ELF-1 (cell line): ENCODE results near the gene HUWE1.

ENCODE experiments used
- DNase-seq: peaks from one replicate; pipeline ENCODE4 v3.0.0-alpha.2; 2016; ENCODE audit warnings: low read depth, low spot score

The HUWE1 gene

GRCh38 chrX:53688300-53688699 is 1.8 kb upstream of the HUWE1 start:
- no peak for DNase-seq

DNA sequence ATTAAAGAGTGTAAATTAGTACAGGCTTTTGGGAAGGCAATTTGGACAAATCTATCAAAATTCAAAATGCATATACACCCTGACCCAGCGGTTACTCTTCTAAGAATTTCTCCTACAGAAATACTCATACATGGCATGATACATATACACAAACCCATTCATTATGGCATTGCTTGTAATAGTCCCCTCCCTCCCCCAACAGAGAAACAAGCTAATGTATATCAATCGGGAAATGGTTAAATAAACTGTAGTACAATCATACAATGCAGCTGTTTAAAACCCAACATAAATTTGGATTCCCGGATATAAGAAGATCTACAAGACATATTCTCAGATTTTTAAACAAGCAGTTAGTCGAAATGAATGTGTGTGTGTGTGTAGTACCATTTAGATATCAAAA is 808 bp downstream of the HUWE1 start:
- no peak for DNase-seq

DNA sequence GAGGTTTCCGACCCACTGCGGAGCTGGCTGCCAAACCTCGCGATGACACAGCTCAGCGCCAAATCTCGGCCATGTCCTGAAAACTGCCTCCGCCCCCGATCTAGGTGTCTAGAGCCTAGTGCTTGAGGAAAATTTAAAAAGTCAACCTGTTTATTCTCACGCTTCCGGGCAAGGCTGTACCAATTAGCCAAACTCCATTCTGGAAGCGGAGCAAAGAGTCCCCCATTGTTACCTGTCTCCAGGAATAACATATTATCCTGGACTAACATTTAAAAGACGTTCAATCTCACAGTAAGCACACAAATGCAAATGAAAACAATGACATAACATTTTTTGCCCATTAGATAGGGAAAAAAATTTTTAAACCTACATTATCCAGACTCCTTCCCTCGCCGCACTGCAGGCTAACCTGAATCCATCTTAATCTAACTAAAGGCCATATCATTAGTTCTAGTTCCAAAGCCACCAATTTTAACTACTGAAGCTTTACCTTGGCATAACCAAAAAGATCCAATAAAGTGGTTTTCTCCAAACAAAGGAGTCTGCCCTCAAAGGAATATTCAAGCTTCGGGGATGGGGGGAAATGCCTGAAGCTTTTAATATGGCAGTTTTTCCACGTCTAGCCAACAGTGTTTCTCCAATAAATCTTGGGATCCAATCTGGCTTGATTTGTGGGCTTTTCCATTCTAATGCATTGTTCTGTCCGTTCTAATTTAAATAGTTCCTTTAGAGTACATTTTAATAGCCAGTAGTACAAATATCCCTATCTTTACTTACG is 1.9 kb downstream of the HUWE1 start:
- DNase-seq: no peak

- peak; percentile 100 for DNase-seq
These were observed 2.7 kb downstream of the HUWE1 start for GRCh38 chrX:53683556-53684414.

DNA sequence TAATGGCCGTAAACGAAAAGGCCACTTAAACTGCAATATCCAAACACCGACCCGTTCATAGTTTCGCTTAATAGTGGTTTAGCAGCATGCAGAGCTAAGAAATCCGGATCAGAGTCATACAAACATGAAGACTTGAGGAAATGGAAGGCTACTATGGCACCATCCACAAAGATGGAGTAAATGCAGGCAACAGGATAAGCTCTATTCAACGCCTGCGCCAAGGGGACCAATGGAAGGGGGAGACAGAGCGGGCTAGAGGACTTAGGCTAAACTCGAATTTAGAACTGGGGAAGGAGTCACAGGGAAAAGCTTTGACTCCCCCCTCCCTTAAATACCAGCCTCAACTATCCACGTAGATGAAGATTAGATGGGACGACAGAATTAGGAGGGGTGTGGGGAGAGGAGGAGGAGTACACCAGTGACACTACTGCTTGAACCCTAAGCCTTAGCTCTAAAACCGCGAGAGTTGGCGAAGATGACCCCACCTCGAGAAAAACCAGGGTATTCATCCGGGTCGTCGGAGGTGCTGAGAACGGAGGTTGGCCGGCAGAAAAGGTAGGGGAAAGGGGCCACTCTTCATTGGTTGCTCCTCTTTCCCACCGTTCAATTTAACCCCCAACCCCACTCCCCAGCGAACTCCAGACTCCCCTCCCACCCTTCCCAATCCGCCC is 3.5 kb downstream of the HUWE1 start:
- peak; percentile 71 for DNase-seq

DNA sequence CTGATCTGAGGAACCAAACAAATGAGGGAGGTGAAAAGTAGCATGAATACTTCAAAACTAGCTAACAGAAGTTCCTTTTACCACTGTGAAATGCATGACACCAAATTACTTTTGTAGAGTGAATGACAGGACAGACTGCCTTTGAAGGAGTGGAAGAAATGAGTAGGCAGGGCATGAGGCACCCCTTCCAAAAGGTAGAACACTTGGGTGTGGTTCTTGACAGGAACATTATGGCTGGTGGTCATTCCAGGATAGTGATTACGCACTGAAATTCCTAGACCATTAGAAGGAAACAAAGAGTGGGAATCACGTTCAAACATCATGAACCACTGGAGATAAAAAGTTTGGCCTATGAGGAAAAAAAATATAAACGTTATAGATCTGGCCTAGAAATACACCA is 4.9 kb downstream of the HUWE1 start:
- no peak for DNase-seq

GRCh38 chrX:53678667-53679066 is 7.9 kb downstream of the HUWE1 start:
- peak; percentile 18 for DNase-seq

DNA sequence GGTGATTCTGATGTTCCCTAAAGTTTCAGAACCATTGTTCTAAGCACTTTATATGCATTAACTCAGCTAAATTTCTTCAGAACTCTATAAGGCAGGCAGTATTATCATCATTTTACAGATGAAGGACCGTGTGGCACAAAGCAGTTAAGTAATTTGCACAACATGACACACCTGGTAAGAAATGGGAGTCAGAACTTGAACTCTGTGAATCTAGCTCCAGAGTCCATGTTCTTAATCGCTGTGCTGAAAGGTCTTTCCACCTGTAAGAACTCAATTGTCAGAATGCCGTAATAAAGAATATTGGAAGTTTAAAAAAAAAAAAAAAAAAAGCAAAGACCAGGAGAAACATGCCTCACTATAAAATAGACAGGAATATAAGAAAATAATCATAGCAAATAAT is 9.2 kb downstream of the HUWE1 start:
- DNase-seq: no peak

- DNase-seq: no peak
These were observed 11.9 kb downstream of the HUWE1 start for GRCh38 chrX:53674581-53674980.

DNA sequence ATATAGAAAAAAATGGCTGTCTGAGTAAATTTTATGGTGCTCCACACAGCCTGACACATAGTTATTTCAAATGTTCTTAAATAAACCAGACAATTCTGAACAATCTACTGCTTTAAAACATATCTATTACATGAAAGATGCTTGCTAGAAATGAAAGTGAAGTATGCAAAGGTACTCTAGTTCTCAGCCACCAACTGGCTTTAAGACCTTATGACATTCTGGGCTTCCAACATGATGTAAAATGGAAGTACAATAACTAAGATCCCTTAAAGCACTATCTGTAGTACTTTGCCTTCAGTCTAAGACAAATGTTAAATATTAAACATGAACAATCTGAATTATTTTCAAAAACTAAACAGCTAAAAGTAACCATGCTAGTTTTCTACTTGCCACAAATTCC is 17.3 kb downstream of the HUWE1 start:
- DNase-seq: no peak

DNA sequence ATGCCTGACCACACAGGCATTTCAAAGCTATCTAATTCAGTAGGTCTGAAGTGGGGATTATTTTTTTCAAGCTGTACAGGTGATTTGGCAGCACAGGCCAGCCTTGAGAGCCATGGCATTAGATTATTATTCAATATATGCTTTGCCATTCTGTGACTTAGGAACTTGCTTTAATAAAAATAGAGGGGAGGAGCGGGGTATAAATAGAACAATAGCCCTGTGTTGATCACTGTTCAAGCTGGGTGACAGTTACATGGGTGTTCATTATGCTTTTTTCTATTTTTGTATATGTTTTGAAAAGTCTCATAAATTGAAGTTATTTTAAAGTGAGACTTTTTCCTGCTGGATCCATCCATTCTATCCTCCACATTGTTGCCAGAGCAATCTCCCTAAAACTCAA is 20.3 kb downstream of the HUWE1 start:
- DNase-seq: no peak

GRCh38 chrX:53660004-53660403 is 26.5 kb downstream of the HUWE1 start:
- DNase-seq: no peak

GRCh38 chrX:53659039-53659438 is 27.5 kb downstream of the HUWE1 start:
- no peak for DNase-seq

DNA sequence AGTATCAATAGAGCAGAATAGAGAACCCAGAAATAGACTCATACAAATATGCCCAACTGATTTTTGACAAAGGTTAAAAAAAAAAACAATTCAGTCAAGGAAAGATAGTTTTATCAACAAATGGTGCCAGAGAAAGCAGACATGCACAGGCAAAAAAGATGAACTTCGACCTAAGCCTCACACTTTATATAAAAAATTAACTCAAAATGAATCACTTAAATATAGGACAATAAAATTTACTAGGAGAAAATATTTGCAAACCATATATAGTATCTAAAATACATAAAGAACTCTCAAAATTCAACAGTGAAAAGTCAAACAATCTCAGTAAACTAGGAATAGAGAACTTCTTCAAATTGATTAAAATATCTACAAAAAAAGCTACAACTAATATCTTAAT is 29.7 kb downstream of the HUWE1 start:
- no peak for DNase-seq

DNA sequence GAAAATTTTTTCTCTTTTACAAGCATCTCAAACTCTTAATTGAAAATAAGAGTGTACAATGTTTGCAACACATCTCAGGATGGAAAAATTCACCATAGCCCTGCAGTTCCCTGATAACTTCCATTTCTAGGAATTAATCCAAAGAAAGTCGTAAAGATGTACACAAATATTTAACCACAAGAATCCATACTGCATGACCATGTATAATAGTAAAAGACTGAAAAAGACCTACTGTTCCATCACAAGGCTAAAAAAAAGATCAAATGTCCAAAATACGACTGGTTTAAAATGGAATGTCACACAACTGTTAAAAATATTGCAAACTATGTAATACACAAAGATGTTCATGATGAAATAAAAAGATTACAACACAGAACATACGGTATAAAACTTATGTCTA is 32.1 kb downstream of the HUWE1 start:
- DNase-seq: no peak

- no peak for DNase-seq
These were observed 41.8 kb downstream of the HUWE1 start for GRCh38 chrX:53644751-53645150.

DNA sequence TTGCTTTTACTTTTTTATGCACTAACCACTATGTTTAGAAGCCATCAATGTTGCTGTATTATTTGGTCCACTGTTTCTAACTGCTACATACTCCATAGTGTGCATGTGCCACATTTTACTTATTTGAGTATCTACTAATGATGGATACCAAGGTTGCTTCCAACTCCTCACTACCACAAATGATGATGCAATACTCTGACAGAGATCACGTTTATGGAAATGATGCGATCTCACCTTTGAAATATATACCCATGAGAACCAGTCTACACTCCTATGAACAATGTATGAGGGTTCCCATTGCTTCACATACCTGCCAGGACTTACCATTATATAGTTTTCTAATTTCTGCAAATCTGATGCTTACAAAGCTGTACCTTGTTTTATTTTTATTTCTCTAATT is 44.2 kb downstream of the HUWE1 start:
- no peak for DNase-seq

GRCh38 chrX:53639257-53639656 is 47.3 kb downstream of the HUWE1 start:
- no peak for DNase-seq

GRCh38 chrX:53637479-53637878 is 49.0 kb downstream of the HUWE1 start:
- no peak for DNase-seq

- DNase-seq: no peak
These were observed 55.4 kb downstream of the HUWE1 start for GRCh38 chrX:53631156-53631555.

DNA sequence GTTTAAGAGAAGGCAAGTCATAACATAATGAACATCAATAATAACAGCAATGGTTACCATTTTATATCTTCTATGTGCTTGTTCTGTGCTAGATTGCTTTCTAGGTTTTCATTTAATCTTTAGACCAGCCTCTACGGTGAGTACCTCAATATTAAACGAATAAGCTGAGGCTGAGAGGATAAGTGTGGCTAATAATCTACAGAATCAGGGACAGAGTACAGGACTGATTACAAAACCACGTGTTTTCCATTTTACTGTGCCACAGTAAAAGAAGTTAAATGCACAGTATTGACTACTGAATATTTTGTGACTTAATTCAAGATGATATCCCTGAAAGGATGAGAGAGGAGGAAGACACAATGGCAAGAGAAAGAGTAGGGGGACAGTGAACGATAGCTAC is 56.3 kb downstream of the HUWE1 start:
- DNase-seq: no peak

DNA sequence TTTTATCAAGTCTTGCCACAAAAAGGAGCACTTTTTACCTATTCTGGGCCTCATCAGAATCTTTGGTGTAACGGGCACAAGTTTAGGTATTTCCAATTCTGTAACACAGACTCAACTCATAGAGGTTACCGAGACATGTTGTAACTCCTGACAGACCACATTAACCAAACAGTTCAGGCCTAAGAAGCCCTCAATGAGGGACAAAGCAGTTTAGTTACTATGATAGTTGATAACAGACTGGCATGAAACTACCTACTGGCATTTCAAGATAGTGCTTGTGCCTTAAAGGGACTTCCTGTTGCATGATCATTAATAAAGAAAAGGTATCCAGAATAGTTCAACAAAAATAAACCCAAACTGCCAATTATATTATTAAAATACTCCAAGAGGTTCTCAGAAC is 64.1 kb downstream of the HUWE1 start:
- DNase-seq: no peak
